Amniotic epithelial cell (primary cell): ENCODE measurements around the gene ELMOD2.
"Not testable (repeated sequence)": the region's sequence is repeated elsewhere in the genome, so short reads cannot be mapped to it uniquely, and the experiment has no call there.

ENCODE experiments used
- DNase-seq: peaks from one replicate; pipeline ENCODE4 v3.0.0-alpha.2; 2010; ENCODE audit warnings: low read depth

Gene ELMOD2, protein sequence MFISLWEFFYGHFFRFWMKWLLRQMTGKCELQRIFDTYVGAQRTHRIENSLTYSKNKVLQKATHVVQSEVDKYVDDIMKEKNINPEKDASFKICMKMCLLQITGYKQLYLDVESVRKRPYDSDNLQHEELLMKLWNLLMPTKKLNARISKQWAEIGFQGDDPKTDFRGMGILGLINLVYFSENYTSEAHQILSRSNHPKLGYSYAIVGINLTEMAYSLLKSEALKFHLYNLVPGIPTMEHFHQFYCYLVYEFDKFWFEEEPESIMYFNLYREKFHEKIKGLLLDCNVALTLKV

DNA sequence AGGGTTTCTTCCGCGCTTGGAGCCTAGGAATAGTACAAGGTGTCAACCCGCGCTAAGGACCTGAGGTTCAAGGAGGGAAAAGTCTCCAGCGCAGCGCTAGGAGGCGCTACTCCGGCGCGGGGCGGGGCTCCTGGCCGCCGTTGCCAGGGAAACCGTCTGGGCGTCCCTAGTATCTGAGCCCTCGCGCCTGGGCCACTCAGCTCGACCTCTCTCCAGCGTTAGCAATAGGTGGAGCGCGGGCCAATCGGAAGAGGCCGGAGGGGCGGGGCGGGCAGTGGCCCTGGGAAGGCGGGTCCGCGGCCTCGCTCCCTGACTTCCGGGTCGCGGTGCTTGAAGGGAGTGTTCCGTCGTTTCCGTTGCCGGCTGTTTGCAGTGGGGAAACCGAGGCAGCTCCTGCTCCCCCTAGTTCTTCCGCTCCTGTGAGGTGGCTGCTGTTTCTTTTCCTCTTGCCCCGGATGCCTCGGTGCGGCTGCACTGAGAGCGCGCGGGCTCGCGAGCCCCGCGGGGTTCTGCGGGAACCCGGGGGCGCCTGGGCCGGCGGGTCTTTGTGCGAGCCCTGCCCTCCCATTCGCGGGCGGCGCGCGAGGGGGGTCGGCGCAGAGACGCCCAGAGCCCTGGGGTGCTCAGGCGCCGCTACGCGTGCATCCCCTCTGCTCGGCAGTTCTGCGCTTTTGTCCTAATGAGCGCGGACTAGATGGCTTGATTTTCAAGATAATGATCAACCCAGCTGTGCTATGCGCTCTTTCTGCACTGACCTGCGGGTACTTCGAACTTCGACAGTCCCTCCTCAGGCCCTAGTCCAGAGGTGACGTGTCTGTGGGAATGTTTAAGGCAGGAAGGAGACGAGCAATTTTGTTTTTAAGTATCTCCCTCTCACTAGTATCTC, at the start of gene ELMOD2:
Gene ELMOD2, plus strand, starts transcription at position 312 of the 886 bp plus-strand sequence. CDS start 1,261 bp downstream, outside the sequence.
- peak; percentile 95 for DNase-seq

GRCh38 chr4:140483445-140483844, 40.5 kb upstream of the ELMOD2 start:
- no peak for DNase-seq

GRCh38 chr4:140485939-140486338, 38.0 kb upstream of the ELMOD2 start:
- DNase-seq = no peak

- DNase-seq = no peak
These were observed 26.6 kb upstream of the ELMOD2 start for GRCh38 chr4:140497405-140497746.

DNA sequence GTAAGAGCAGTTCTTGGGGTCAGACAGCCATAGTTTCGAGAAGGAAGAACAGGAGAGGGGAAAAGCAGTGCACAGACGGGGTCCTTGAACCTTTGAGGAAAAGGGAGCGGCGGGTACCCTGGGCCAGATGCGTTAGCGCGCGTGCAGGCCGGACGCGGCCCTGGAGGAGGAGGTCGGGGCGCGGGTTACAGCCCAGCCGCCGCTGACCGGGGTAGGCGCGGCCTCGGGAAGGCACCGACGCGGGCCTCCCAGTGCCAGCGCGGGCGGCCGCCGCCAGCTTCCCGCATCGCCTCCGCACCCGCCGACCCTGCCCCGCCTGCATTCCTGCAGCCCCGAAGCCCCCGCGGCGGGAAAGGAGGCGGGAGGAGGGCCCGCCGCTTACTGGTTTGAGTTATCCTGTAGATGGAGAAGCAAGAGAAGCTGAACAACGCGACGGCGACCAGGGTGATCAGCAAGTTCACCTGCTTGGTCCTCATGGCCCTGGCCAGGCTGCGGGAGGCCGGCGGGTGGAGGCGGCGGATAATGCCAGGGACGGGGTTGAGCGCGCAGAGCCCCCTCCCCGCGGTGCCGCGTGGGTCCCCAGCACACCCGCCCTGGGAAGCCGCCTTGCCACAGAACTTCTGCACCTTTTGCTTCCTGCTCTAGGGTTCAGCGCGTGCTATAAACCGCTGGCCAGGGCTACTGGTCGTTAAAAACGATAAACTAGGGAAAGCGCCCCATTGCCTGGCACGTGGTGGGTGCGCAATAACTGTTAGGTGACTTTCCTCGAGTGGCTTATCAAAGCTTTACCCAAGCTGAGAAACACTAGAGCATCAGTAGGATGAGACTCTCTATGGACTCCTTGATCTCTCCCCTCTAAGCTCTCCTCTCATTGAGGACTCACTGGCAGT, 26.0 kb upstream of the ELMOD2 start, which contains the start of gene MGAT4D:
Gene MGAT4D, minus strand, starts transcription at position 547 of the 890 bp plus-strand sequence. Its CDS starts 71 bp downstream, at position 476.
- DNase-seq = no peak

GRCh38 chr4:140499391-140499790, 24.6 kb upstream of the ELMOD2 start:
- no peak for DNase-seq

GRCh38 chr4:140504261-140504660, 19.7 kb upstream of the ELMOD2 start:
- no peak for DNase-seq

DNA sequence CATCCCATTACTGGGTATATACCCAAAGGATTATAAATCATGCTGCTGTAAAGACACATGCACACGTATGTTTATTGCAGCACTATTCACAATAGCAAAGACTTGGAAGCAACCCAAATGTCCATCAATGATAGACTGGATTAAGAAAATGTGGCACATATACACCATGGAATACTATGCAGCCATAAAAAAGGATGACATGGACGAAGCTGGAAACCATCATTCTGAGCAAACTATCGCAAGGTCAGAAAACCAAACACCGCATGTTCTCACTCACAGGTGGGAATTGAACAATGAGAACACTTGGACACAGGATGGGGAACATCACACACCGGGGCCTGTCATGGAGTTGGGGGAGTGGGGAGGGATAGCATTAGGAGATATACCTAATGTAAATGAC, 10.2 kb upstream of the ELMOD2 start:
- not testable (repeated sequence) for DNase-seq

GRCh38 chr4:140515423-140515822, 8.5 kb upstream of the ELMOD2 start:
- DNase-seq = no peak

GRCh38 chr4:140523370-140523856, 555 bp upstream of the ELMOD2 start:
- DNase-seq = no peak

DNA sequence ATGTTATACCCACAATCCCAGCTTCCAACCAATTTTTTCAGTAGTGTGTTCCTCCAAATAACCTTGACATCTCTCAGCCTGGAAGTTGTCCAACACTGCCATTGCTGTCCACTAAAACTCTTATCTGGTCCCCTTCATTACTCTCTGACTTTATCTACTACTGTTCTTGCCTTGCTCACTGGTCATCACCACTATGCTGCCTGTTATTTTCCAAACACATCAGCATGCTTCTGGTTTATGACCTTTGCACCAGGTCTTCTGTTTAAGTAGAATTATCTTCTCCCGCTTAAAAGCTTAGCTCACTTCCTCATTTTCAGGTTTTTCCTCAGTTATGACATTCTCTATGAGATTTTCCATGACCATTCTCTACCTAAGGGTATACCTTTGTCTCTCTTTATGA, 5.5 kb downstream of the ELMOD2 start:
- DNase-seq = no peak

GRCh38 chr4:140533951-140534480, 10.0 kb downstream of the ELMOD2 start:
- DNase-seq = peak; percentile 55

GRCh38 chr4:140556372-140557085, 32.6 kb downstream of the ELMOD2 start:
- no peak for DNase-seq

GRCh38 chr4:140557831-140558435, 34.0 kb downstream of the ELMOD2 start:
- DNase-seq = no peak

DNA sequence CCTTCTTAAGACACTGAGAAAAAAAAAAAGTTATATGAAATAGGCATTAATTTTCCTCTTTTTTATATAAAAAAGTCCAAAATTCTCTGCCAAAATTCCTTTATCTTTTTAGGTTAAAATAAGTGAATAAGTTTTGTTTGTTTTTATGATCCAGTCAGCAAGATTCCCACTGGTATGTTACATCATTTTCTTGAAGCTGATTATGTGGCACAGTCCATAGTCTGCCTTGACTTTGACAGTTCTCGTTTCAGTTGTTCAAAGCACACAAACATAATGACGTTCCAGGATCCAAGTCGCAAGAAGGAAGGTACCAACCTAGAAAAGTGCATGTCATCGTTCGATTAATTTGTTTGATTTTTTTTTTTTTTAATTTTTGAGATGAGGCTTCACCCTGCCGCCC, 35.7 kb downstream of the ELMOD2 start:
- no peak for DNase-seq

- no peak for DNase-seq
These were observed 44.7 kb downstream of the ELMOD2 start, which contains the start of gene UCP1 for GRCh38 chr4:140568507-140569306. UCP1 (minus strand) TSS chr4:140568961; CDS start chr4:140568729, 232 bp downstream.

- DNase-seq = no peak
These were observed 45.3 kb downstream of the ELMOD2 start for GRCh38 chr4:140569307-140569638.

- no peak for DNase-seq
These were observed 47.7 kb downstream of the ELMOD2 start for GRCh38 chr4:140571620-140572019.

GRCh38 chr4:140575489-140575888, 51.5 kb downstream of the ELMOD2 start:
- no peak for DNase-seq

- no peak for DNase-seq
These were observed 55.3 kb downstream of the ELMOD2 start for GRCh38 chr4:140579278-140579677.
